ENCODE data around the gene AMH. TPM values are rescaled to one million over a fixed set of nuclear protein-coding genes. Genes with fewer than 3 reads are reported as not detected.

AMH gene
- total and polyA plus RNA-seq, 2 of the 4 experiments (the other 2 are of a cell fraction): 0.86 TPM; not detected in 1

GRCh38 chr19:2246801-2247361 is 2.2 kb upstream of the AMH start:
- Histone ChIP-seq H3K36me3 (ENCODE audit: control insufficient read depth, insufficient read depth, low read length) (peaks cover 57% of the 10 kb centered on the region), H3K4ac (ENCODE audit: low read depth, low read length) (no peak overlapping the region), H3K9me1 (ENCODE audit: insufficient read depth, low read length) (no peaks in the 10 kb centered on the region), H3K18ac (ENCODE audit: low read depth, low read length) (no peak overlapping the region), H3K4me1 (ENCODE audit: control insufficient read depth, insufficient read depth, low read length) (no peaks in the 10 kb centered on the region), H3K14ac (replicated peaks; ENCODE audit: low read depth, low read length) (no peak overlapping the region), H4K20me1 (ENCODE audit: insufficient read depth, low read length) (peaks cover 70% of the 10 kb centered on the region), H2BK15ac (ENCODE audit: low read depth, low read length) (no peak overlapping the region), H3K23ac (ENCODE audit: low read depth, low read length) (no peak overlapping the region), H2BK120ac (ENCODE audit: low read depth, low read length) (no peak overlapping the region), H3K27ac (ENCODE audit: insufficient read depth, low read length) (no peak overlapping the region), H3K9me3 (ENCODE audit: control insufficient read depth, insufficient read depth, low read length) (no peaks in the 10 kb centered on the region), H3K27me3 (ENCODE audit: control insufficient read depth, insufficient read depth, low read length) (peaks cover 14% of the 10 kb centered on the region), H2BK20ac (ENCODE audit: low read depth, low read length) (no peak overlapping the region), H4K8ac (ENCODE audit: low read depth in 2 of 2, low read length in 2 of 2) (no peak overlapping the region), H3K4me3 (ENCODE audit: insufficient read depth, low read depth, low read length) (no peak overlapping the region), H3K9ac (ENCODE audit: low read depth, low read length) (no peak overlapping the region), H4K91ac (ENCODE audit: insufficient read depth, low read depth, low read length) (no peak overlapping the region), H3K79me1 (ENCODE audit: low read depth in 1 of 2, low read length in 2 of 2) (peaks cover 4 to 34% of the 10 kb centered on the region in 2 experiments; a peak in 2 of 4 replicates), H3K56ac (ENCODE audit: extremely low read depth, insufficient read depth, low read length) (no peak overlapping the region), H2BK5ac (ENCODE audit: low read depth, low read length, poor library complexity, severe bottlenecking) (no peak overlapping the region), H4K5ac (ENCODE audit: low read depth, low read length) (no peak overlapping the region), H3K4me2 (ENCODE audit: low read depth, low read length) (no peak overlapping the region), H2AK9ac (replicated peaks; ENCODE audit: low read depth, low read length, poor library complexity) (no peak overlapping the region), H2AK5ac (ENCODE audit: low read depth, low read length) (no peak overlapping the region), H2AFZ (replicated peaks; ENCODE audit: low read length, poor library complexity) (no peak overlapping the region)
- peak; percentile 63 for ATAC-seq (ENCODE audit: low read depth)
- intact Hi-C loops (cut with micrococcal nuclease): no loop called here
- BruUV-seq (replicated peaks): no TSS peak
- POLR2A ChIA-PET (ENCODE audit: unreplicated experiment): no interaction called here
- TF ChIP-seq MAFK (IDR thresholded peaks at IDR 0.05; ENCODE audit: low read depth, low read length) (no peak), RCOR1 (IDR thresholded peaks at IDR 0.05; ENCODE audit: insufficient replicate concordance, low read length) (no peak), NFE2L2 (IDR thresholded peaks at IDR 0.05; ENCODE audit: low read depth, low read length) (no peak), CEBPB (IDR thresholded peaks at IDR 0.05; ENCODE audit: low read depth, low read length) (no peak), BHLHE40 (IDR thresholded peaks at IDR 0.05; ENCODE audit: low read depth, low read length) (no peak), CTCF (conservative IDR thresholded peaks at IDR 0.05; ENCODE audit: low read depth, low read length) (no peak), MAZ (IDR thresholded peaks at IDR 0.05; ENCODE audit: borderline replicate concordance, low read depth, low read length) (no peak), RAD21 (IDR thresholded peaks at IDR 0.05; ENCODE audit: low read length) (no peak), POLR2A (IDR thresholded peaks at IDR 0.05; ENCODE audit: low read depth, low read length) (no peak), SMC3 (IDR thresholded peaks at IDR 0.05; ENCODE audit: low read depth, low read length) (no peak), USF2 (IDR thresholded peaks at IDR 0.05; ENCODE audit: low read depth, low read length) (no peak), CHD1 (IDR thresholded peaks at IDR 0.05; ENCODE audit: low read depth, low read length) (no peak), RFX5 (IDR thresholded peaks at IDR 0.05; ENCODE audit: low read depth, low read length) (no peak), FOS (IDR thresholded peaks at IDR 0.05; ENCODE audit: low read depth, low read length) (no peak), MXI1 (IDR thresholded peaks at IDR 0.05; ENCODE audit: borderline replicate concordance, low read depth, low read length) (no peak), ELK1 (IDR thresholded peaks at IDR 0.05; ENCODE audit: borderline replicate concordance, low read depth, low read length) (no peak)
- 83% methylated on average over 23 of the region's 26 CpGs; no CpG with 5 or more reads in 1 of the 2 experiments for WGBS, 2 experiments (ENCODE audit: extremely low coverage in 2 of 2, insufficient read length in 1 of 2)
- CTCF ChIA-PET: no interaction called here
- DNase-seq: peak; percentile 35
- dilution Hi-C loops (cut with HindIII; ENCODE audit: low sequenced_read_pairs, unreplicated experiment): no loop called here
- in situ Hi-C loops (cut with MboI; ENCODE audit: low sequenced_read_pairs): no loop called here

Data from IMR-90 (cell line).